Suprapubic skin (tissue), 4 donors: ENCODE measurements around the gene SPIN1. TPM values are rescaled to one million over a fixed set of nuclear protein-coding genes. Genes with fewer than 3 reads are reported as not detected.
A peak's percentile ranks its signal among the peaks of the same experiment; 100 is the strongest.

Source experiments
- DNase-seq, 2 donors: peaks; one replicate each; pipeline ENCODE4 v3.0.0-alpha.2; 2019; ENCODE audit warnings: low spot score in 2 of 2
- H3K27ac ChIP-seq: fragments of 200-600 bp; sonication (generic); one replicate; pipeline ENCODE4 v1.5.1; 2019
- H3K27me3 ChIP-seq: fragments of 200-600 bp; sonication (generic); one replicate; pipeline ENCODE4 v1.5.1; 2019
- H3K36me3 ChIP-seq: fragments of 200-600 bp; sonication (generic); one replicate; pipeline ENCODE4 v1.5.1; 2019
- H3K4me1 ChIP-seq: fragments of 200-600 bp; sonication (generic); one replicate; pipeline ENCODE4 v1.5.1; 2019
- H3K4me3 ChIP-seq: fragments of 200-600 bp; sonication (generic); one replicate; pipeline ENCODE4 v1.5.1; 2019; ENCODE audit warnings: mild to moderate bottlenecking
- H3K9me3 ChIP-seq: fragments of 200-600 bp; sonication (generic); one replicate; pipeline ENCODE4 v1.5.1; 2019
- CTCF ChIP-seq, 2 donors: fragments of 200-600 bp in 1 of 2; fragments of 450-650 bp in 1 of 2; sonication (generic) in 1 of 2; IDR thresholded peaks; one replicate each; pipeline ENCODE4 v1.5.1; 2016 to 2019; ENCODE audit warnings: antibody characterized with exemption in 2 of 2, mild to moderate bottlenecking in 1 of 2, moderate library complexity in 1 of 2
- EP300 ChIP-seq: sonication (generic); formaldehyde crosslinking; IDR thresholded peaks from one replicate; pipeline ENCODE4 v1.6.1; 2017; ENCODE audit warnings: antibody characterized with exemption
- POLR2A ChIP-seq, 2 donors: fragments of 450-650 bp; IDR thresholded peaks; one replicate each; pipeline ENCODE4 v1.6.1; 2017; ENCODE audit warnings: antibody characterized with exemption in 2 of 2, mild to moderate bottlenecking in 2 of 2, moderate library complexity in 2 of 2
- POLR2AphosphoS5 ChIP-seq, 3 donors: sonication (generic); formaldehyde crosslinking; IDR thresholded peaks; one replicate each; pipeline ENCODE4 v1.6.1; 2017; ENCODE audit warnings: antibody characterized with exemption in 3 of 3
- WGBS: methylation state at CpG from one replicate; pipeline ENCODE4 v1.1.5; 2018; 5-methylcytosine and 5-hydroxymethylcytosine counted together
- total RNA-seq, 4 donors: library from RNA; depleted of rRNA; stranded (reverse); fragments of >200 nt; gene quantifications; one replicate each; pipeline ENCODE4 v1.1.0, GENCODE V29; 2016

The SPIN1 gene
- total RNA-seq, 4 donors from 2014 or later = 44.9 to 60.3 (median 54.4) TPM

DNA sequence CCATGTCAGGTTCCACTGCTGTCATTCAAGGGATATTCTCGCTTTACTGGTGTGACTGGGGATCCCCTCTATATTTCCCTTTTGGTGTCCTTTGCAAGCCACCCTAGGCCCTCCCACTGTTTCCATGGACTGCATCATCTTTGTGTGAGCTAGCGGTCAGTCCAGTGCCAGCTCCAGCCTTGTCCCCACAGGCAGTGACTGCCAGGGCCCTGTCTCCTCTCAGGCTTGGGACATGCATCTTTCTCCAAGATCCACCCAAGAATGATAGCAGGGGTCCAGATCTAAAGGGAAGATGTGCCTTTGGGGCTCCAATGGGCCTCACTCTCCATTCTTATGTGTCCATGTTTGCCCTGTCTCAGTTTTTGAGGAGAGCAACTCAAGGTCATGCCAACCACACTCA lies 109.0 kb downstream of the SPIN1 start:
- H3K27me3 ChIP-seq = no peaks in the 10 kb centered on the region
- H3K36me3 ChIP-seq = no peaks in the 10 kb centered on the region
- 92% methylated on average over 2 of the region's 2 CpGs for WGBS
- no peak for TF ChIP-seq POLR2AphosphoS5 (IDR thresholded peaks at IDR 0.05)
- TF ChIP-seq EP300 = no peak
- TF ChIP-seq CTCF (IDR thresholded peaks at IDR 0.05) = no peak
- TF ChIP-seq POLR2A (IDR thresholded peaks at IDR 0.05) = no peak
- H3K4me1 ChIP-seq = no peaks in the 10 kb centered on the region
- no peaks in the 10 kb centered on the region for H3K9me3 ChIP-seq
- H3K27ac ChIP-seq = no peak overlapping the region
- H3K4me3 ChIP-seq = no peak overlapping the region
- DNase-seq = no peak

DNA sequence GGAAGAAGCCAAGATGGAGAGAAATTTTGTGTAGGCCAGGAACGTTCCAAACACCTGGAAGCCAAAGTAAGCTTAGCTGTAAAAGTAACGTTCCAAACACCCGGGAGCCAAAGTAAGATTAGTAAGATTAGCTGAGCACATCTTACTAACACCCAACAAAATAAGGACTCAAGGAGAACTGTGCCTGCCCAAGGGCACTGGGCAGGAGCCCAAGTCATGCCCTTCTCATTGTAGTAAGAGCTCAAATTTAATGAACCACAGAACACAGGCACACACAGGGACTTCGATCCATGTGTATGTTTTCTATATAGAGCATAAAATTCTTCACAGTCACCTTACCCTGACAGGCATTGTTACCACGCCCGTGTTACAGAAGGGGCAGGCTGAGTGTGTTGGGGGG lies 110.6 kb downstream of the SPIN1 start:
- WGBS = 50% methylated on average over 6 of the region's 6 CpGs
- H3K27ac ChIP-seq = no peak overlapping the region
- H3K27me3 ChIP-seq = no peaks in the 10 kb centered on the region
- H3K4me1 ChIP-seq = no peaks in the 10 kb centered on the region
- no peaks in the 10 kb centered on the region for H3K36me3 ChIP-seq
- H3K9me3 ChIP-seq = no peaks in the 10 kb centered on the region
- DNase-seq = no peak
- TF ChIP-seq EP300 = no peak
- no peak for TF ChIP-seq CTCF (IDR thresholded peaks at IDR 0.05)
- TF ChIP-seq POLR2AphosphoS5 (IDR thresholded peaks at IDR 0.05) = no peak
- no peak for TF ChIP-seq POLR2A (IDR thresholded peaks at IDR 0.05)
- no peak overlapping the region for H3K4me3 ChIP-seq

GRCh38 chr9:88501086-88501485 lies 112.8 kb downstream of the SPIN1 start:
- H3K9me3 ChIP-seq = no peaks in the 10 kb centered on the region
- no peaks in the 10 kb centered on the region for H3K36me3 ChIP-seq
- H3K4me1 ChIP-seq = no peaks in the 10 kb centered on the region
- 95% methylated on average over 5 of the region's 5 CpGs for WGBS
- H3K27ac ChIP-seq = no peak overlapping the region
- no peak overlapping the region for H3K4me3 ChIP-seq
- peak in 1 of 2 donors; percentile 32 for DNase-seq
- H3K27me3 ChIP-seq = no peaks in the 10 kb centered on the region
- TF ChIP-seq EP300 = no peak
- no peak for TF ChIP-seq POLR2AphosphoS5 (IDR thresholded peaks at IDR 0.05)
- TF ChIP-seq CTCF (IDR thresholded peaks at IDR 0.05) = no peak
- TF ChIP-seq POLR2A (IDR thresholded peaks at IDR 0.05) = no peak

DNA sequence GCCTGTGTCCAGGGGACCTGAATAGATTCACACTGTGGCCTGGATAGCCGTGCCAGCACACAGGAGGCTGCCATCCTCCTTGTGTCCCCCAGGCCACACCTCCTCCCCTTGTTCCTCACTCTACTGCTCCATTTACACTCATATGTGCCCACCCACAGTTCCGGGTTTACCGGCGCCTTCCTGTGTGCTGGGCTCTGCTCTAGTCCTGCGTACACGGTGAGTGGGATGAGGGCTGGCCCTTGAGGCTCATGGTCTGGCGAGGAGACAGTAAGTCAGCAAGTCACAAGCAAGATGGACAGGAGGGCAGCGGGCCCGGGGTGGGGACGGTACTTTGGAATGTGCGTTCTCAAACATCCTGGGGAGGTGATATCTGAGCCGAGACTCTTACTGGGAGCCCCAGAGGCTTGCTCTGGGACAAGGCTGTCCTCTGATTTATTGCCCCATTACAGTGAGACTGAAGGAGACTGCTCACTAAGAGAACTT lies 114.3 kb downstream of the SPIN1 start:
- no peak overlapping the region for H3K27ac ChIP-seq
- 59% methylated on average over 12 of the region's 12 CpGs for WGBS
- H3K36me3 ChIP-seq = no peaks in the 10 kb centered on the region
- TF ChIP-seq POLR2AphosphoS5 (IDR thresholded peaks at IDR 0.05) (no peak), POLR2A (IDR thresholded peaks at IDR 0.05) (no peak), EP300 (no peak)
- peak in 1 of 2 donors; percentile 65 for DNase-seq
- H3K4me1 ChIP-seq = no peaks in the 10 kb centered on the region
- no peak overlapping the region for H3K4me3 ChIP-seq
- H3K9me3 ChIP-seq = no peaks in the 10 kb centered on the region
- H3K27me3 ChIP-seq = no peaks in the 10 kb centered on the region

- TF ChIP-seq POLR2AphosphoS5 (IDR thresholded peaks at IDR 0.05) (no peak), CTCF (IDR thresholded peaks at IDR 0.05) (no peak), EP300 (no peak), POLR2A (IDR thresholded peaks at IDR 0.05) (no peak)
- 77% methylated on average over 18 of the region's 18 CpGs for WGBS
- Histone ChIP-seq H3K4me1 (no peaks in the 10 kb centered on the region), H3K27ac (no peak overlapping the region), H3K4me3 (no peak overlapping the region), H3K9me3 (no peaks in the 10 kb centered on the region), H3K27me3 (no peaks in the 10 kb centered on the region), H3K36me3 (no peaks in the 10 kb centered on the region)
- peak in 1 of 2 donors; percentile 71 for DNase-seq
Observed at GRCh38 chr9:88503081-88503844, 115.0 kb downstream of the SPIN1 start.
